Gastroesophageal sphincter (tissue), 4 donors: ENCODE results near the gene CUZD1. TPM values are rescaled to one million over a fixed set of nuclear protein-coding genes. Genes with fewer than 3 reads are reported as not detected.

Source experiments
- ATAC-seq: fragments of 150-250 bp; one replicate; pipeline ENCODE4 v1.9.1; 2016; ENCODE audit warnings: mild to moderate bottlenecking, moderate library complexity
- H3K27ac ChIP-seq, 4 donors: fragments of 200-600 bp; sonication (generic) in 3 of 4; 1 replicate in 3 of 4; 2 replicates in 1 of 4; pipeline ENCODE4 v1.5.1; 2016 to 2019
- H3K27me3 ChIP-seq: fragments of 200-600 bp; sonication (generic); one replicate; pipeline ENCODE4 v1.5.1; 2019
- H3K36me3 ChIP-seq, 2 donors: fragments of 200-600 bp; sonication (generic); one replicate each; pipeline ENCODE4 v1.5.1; 2019; ENCODE audit warnings: control low read depth in 1 of 2
- H3K4me1 ChIP-seq, 3 donors: fragments of 200-600 bp; sonication (generic); 1 replicate in 2 of 3; 2 replicates in 1 of 3; pipeline ENCODE4 v1.5.1; 2016 to 2019; ENCODE audit warnings: control low read depth in 2 of 3
- H3K4me3 ChIP-seq, 2 donors: fragments of 200-600 bp; sonication (generic); one replicate each; pipeline ENCODE4 v1.5.1; 2019; ENCODE audit warnings: mild to moderate bottlenecking in 1 of 2, moderate library complexity in 1 of 2
- H3K9me3 ChIP-seq, 3 donors: fragments of 200-600 bp; sonication (generic); one replicate each; pipeline ENCODE4 v1.5.1; 2017 to 2019; ENCODE audit warnings: control low read depth in 2 of 3
- EP300 ChIP-seq: sonication (generic); formaldehyde crosslinking; IDR thresholded peaks from one replicate; pipeline ENCODE4 v1.6.1; 2017; ENCODE audit warnings: antibody characterized with exemption, mild to moderate bottlenecking
- POLR2A ChIP-seq, 2 donors: fragments of 450-650 bp; IDR thresholded peaks; one replicate each; pipeline ENCODE4 v1.6.1; 2017; ENCODE audit warnings: antibody characterized with exemption in 2 of 2, mild to moderate bottlenecking in 2 of 2, moderate library complexity in 1 of 2
- POLR2AphosphoS5 ChIP-seq: sonication (generic); formaldehyde crosslinking; IDR thresholded peaks from one replicate; pipeline ENCODE4 v1.6.1; 2017; ENCODE audit warnings: antibody characterized with exemption
- WGBS, 2 donors: methylation state at CpG; one replicate each; pipeline ENCODE4 v1.1.5; 2018; ENCODE audit warnings: low coverage in 1 of 2; 5-methylcytosine and 5-hydroxymethylcytosine counted together
- total RNA-seq, 4 donors: library from RNA; depleted of rRNA; stranded (reverse); fragments of >200 nt; gene quantifications; one replicate each; pipeline ENCODE4 v1.1.0, GENCODE V29; 2016
- TF ChIP-seq, protein P1 (sequence below), 4 experiments: fragments of 200-600 bp in 2 of 4; fragments of 450-650 bp in 2 of 4; sonication (generic) in 1 of 4; IDR thresholded peaks; one replicate each; pipeline ENCODE4 v1.5.1; 2017 to 2019; ENCODE audit warnings: antibody characterized with exemption in 4 of 4, mild to moderate bottlenecking in 2 of 4, moderate library complexity in 2 of 4

CUZD1 gene, protein sequence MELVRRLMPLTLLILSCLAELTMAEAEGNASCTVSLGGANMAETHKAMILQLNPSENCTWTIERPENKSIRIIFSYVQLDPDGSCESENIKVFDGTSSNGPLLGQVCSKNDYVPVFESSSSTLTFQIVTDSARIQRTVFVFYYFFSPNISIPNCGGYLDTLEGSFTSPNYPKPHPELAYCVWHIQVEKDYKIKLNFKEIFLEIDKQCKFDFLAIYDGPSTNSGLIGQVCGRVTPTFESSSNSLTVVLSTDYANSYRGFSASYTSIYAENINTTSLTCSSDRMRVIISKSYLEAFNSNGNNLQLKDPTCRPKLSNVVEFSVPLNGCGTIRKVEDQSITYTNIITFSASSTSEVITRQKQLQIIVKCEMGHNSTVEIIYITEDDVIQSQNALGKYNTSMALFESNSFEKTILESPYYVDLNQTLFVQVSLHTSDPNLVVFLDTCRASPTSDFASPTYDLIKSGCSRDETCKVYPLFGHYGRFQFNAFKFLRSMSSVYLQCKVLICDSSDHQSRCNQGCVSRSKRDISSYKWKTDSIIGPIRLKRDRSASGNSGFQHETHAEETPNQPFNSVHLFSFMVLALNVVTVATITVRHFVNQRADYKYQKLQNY
- 1 to 10 TPM in 1 of 4 donors, under 1 TPM in 3; 0.31 to 1.4 (median 0.42) TPM for total RNA-seq

DNA sequence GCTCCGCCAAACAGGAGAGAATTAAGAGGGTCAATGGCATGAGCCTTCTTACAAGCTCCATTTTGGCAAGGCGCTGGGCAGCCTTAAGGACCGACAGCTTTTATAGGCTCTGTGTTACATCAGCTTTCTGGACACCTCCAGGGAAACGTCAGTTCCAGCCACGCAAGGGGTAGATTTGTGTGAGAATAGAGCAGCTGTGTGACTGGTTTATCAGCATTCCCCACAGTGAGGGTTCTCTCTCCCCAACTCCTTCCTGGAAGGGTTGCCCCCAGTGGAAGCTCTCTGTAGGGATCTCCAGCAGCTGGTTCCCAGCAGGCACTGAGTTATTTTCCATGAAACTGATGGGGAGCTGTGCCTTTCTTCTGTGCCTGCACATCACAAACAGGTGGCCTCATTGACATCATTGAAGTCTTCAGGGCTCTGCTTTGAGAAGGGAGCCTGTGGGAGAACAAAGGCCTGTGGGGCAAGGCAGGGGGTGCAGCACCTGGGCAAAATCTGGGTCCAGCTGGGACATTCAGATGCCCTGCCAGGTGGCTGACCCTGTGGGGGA is at the start of gene CUZD1:
Gene CUZD1, minus strand, starts transcription at position 75 of the 550 bp plus-strand sequence. Its CDS starts 14 bp downstream, at position 61.
- H3K4me3 ChIP-seq, result no peak within 1 kb of the TSS
- H3K27ac ChIP-seq, result no peak within 1 kb of the TSS
- H3K4me1 ChIP-seq, result peaks cover 0 to 4% (median 0%) of the 10 kb centered on the region in 3 donors
- peaks cover 0 to 42% of the 10 kb centered on the region in 2 donors for H3K36me3 ChIP-seq
- no peak for ATAC-seq
- H3K27me3 ChIP-seq, result no peaks in the 10 kb centered on the region
- TF ChIP-seq EP300, result no peak
- TF ChIP-seq POLR2AphosphoS5, result no peak
- TF ChIP-seq, protein P1, sequence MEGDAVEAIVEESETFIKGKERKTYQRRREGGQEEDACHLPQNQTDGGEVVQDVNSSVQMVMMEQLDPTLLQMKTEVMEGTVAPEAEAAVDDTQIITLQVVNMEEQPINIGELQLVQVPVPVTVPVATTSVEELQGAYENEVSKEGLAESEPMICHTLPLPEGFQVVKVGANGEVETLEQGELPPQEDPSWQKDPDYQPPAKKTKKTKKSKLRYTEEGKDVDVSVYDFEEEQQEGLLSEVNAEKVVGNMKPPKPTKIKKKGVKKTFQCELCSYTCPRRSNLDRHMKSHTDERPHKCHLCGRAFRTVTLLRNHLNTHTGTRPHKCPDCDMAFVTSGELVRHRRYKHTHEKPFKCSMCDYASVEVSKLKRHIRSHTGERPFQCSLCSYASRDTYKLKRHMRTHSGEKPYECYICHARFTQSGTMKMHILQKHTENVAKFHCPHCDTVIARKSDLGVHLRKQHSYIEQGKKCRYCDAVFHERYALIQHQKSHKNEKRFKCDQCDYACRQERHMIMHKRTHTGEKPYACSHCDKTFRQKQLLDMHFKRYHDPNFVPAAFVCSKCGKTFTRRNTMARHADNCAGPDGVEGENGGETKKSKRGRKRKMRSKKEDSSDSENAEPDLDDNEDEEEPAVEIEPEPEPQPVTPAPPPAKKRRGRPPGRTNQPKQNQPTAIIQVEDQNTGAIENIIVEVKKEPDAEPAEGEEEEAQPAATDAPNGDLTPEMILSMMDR (IDR thresholded peaks at IDR 0.05), result no peak
- TF ChIP-seq POLR2A (IDR thresholded peaks at IDR 0.05), result no peak
- WGBS, 2 donors, result 80 to 90% methylated on average over 3 to 5 of the region's 5 CpGs
- H3K9me3 ChIP-seq, result peaks cover 0 to 12% (median 0%) of the 10 kb centered on the region in 3 donors

DNA sequence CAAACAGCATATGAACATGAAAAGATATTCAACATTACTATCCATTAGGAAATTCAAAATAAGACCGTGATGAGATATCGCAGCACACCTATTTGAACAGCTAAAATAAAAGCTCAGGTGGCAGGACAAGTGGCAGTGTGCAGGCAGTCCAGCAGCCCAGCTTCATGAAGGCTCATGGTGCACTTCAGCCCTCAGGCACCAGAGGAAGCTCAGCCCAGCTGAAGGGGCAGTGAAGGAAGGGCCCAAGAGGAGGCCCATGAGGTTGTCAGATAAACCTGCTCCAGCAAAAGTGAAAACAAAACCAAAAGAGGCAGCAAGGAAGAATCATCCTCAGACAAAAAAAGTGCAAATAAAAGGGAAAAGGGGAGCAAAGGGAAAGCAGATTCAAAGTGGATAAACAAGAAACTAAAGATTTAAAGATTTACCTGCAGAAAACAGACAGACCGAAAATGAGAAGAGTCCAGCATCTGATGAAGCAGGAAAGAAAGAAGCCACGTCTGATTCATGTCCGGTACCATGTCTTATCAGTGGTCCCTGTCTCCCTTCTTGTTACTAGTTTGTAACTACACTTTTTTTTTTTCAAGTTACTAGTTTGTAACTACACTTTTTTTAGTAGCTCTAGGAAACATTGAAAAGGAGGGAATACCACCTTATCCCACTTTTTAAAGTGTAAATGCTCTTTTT is 48.7 kb upstream of the CUZD1 start:
- Histone ChIP-seq H3K4me3 (no peak overlapping the region), H3K36me3 (no peaks in the 10 kb centered on the region), H3K9me3 (no peaks in the 10 kb centered on the region), H3K4me1 (no peaks in the 10 kb centered on the region), H3K27me3 (peaks cover 4% of the 10 kb centered on the region), H3K27ac (no peak overlapping the region)
- WGBS, 2 donors, result 76 to 91% methylated on average over 5 of the region's 5 CpGs
- ATAC-seq, result no peak
- no peak for TF ChIP-seq POLR2AphosphoS5
- TF ChIP-seq POLR2A (IDR thresholded peaks at IDR 0.05), result no peak
- no peak for TF ChIP-seq EP300
- TF ChIP-seq, protein P1 (IDR thresholded peaks at IDR 0.05), result no peak

DNA sequence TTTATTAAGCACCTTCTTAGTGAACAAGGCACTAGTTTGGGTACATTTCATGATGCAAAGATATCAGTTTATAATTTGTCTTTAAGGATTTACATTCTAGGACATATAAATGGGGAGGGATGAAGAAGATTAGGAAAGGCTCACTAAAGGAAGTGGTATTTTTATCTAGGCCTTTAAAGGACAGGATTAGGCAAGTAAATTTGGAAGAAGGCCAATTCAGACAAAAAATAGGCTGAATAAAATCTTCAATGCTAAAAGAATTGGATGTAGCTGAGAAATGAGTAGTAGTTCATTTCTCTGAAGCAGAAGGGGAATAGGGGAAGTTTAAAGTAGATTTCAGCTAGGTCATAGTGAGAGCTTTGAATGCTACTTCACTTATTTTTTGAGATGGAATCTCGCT is 38.5 kb upstream of the CUZD1 start:
- no peak for ATAC-seq
- 100% methylated on average over 1 of the region's 1 CpG for WGBS, 2 donors
- TF ChIP-seq, protein P1 (IDR thresholded peaks at IDR 0.05), result no peak
- TF ChIP-seq POLR2AphosphoS5, result no peak
- no peak for TF ChIP-seq EP300
- TF ChIP-seq POLR2A (IDR thresholded peaks at IDR 0.05), result no peak

DNA sequence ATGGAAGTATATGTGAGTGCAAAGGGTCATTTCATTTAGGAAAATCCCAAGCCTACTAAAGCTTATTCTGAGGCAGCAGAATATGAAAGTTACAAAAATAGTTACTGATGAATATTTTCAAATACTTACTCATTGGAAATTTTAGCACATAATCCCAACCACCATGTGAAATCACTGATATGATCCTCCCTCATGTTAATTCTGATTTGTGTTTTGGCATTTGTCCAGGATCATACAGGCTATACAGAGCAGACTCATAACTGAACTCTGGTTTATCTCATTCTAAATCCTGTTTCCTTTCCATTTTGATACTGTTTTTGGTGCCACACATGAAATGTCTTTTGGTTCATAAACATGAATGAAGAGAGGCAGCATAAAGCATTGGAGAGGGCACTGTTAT is 37.1 kb upstream of the CUZD1 start:
- ATAC-seq, result no peak
- H3K27ac ChIP-seq, result no peak overlapping the region
- H3K4me1 ChIP-seq, result peaks cover 0 to 19% (median 3%) of the 10 kb centered on the region in 3 donors
- TF ChIP-seq, protein P1 (IDR thresholded peaks at IDR 0.05), result no peak
- TF ChIP-seq EP300, result no peak
- no peak for TF ChIP-seq POLR2A (IDR thresholded peaks at IDR 0.05)
- TF ChIP-seq POLR2AphosphoS5, result no peak
- H3K9me3 ChIP-seq, result no peaks in the 10 kb centered on the region
- H3K36me3 ChIP-seq, result no peaks in the 10 kb centered on the region
- H3K27me3 ChIP-seq, result no peaks in the 10 kb centered on the region
- H3K4me3 ChIP-seq, result no peak overlapping the region

More for the DNA sequence above, 38.5 kb upstream of the CUZD1 start:
- no peak overlapping the region for H3K27ac ChIP-seq
- H3K27me3 ChIP-seq, result no peaks in the 10 kb centered on the region
- no peaks in the 10 kb centered on the region for H3K9me3 ChIP-seq
- H3K4me1 ChIP-seq, result peaks cover 0 to 10% (median 3%) of the 10 kb centered on the region in 3 donors
- no peak overlapping the region for H3K4me3 ChIP-seq
- no peaks in the 10 kb centered on the region for H3K36me3 ChIP-seq
